GM18505 (cell line): ENCODE measurements around the gene PCBP3.
"Not testable (repeated sequence)": the region's sequence is repeated elsewhere in the genome, so short reads cannot be mapped to it uniquely, and the experiment has no call there.

Source experiments
- ATAC-seq: cut with Tn5 transposase; IDR thresholded peaks from one replicate; pipeline ENCODE4 v1.9.1; 2021; ENCODE audit not compliant: unreplicated experiment
- POLR2A ChIP-seq: IDR thresholded peaks from 4 replicates; pipeline ENCODE4 v1.6.1; 2011; ENCODE audit warnings: borderline replicate concordance; ENCODE audit not compliant: insufficient read depth, insufficient read length; ENCODE audit errors: extremely low read depth

The PCBP3 gene

GRCh38 chr21:45827881-45828579 is 184.5 kb downstream of the PCBP3 start:
- ATAC-seq, result no peak
- TF ChIP-seq POLR2A, result no peak

GRCh38 chr21:45828580-45829570 is 185.3 kb downstream of the PCBP3 start:
- no peak for TF ChIP-seq POLR2A
- no peak for ATAC-seq

- no peak for TF ChIP-seq POLR2A
- ATAC-seq, result no peak
These were observed 186.1 kb downstream of the PCBP3 start for GRCh38 chr21:45829668-45830067.

- ATAC-seq, result no peak
- TF ChIP-seq POLR2A, result no peak
These were observed 186.7 kb downstream of the PCBP3 start for GRCh38 chr21:45830221-45830640.

- no peak for ATAC-seq
- no peak for TF ChIP-seq POLR2A
These were observed 187.3 kb downstream of the PCBP3 start for GRCh38 chr21:45830720-45831366.

GRCh38 chr21:45831991-45832740 is 188.6 kb downstream of the PCBP3 start:
- ATAC-seq, result no peak
- no peak for TF ChIP-seq POLR2A

- not testable (repeated sequence) for ATAC-seq
These were observed 189.3 kb downstream of the PCBP3 start for GRCh38 chr21:45832741-45833235.

GRCh38 chr21:45833414-45833813 is 189.9 kb downstream of the PCBP3 start:
- TF ChIP-seq POLR2A, result no peak
- no peak for ATAC-seq

- no peak for TF ChIP-seq POLR2A
- ATAC-seq, result no peak
These were observed 190.6 kb downstream of the PCBP3 start for GRCh38 chr21:45834026-45834715.

- no peak for TF ChIP-seq POLR2A
These were observed 191.3 kb downstream of the PCBP3 start for GRCh38 chr21:45834821-45835293.

GRCh38 chr21:45835301-45836267 is 192.1 kb downstream of the PCBP3 start:
- ATAC-seq, result no peak
- TF ChIP-seq POLR2A, result no peak

More at GRCh38 chr21:45834821-45835293, 191.3 kb downstream of the PCBP3 start:
- no peak for ATAC-seq
